Vagina (tissue), 2 donors: ENCODE measurements around the gene MAPK12. TPM values are rescaled to one million over a fixed set of nuclear protein-coding genes. Genes with fewer than 3 reads are reported as not detected.
"Not testable (repeated sequence)": the region's sequence is repeated elsewhere in the genome, so short reads cannot be mapped to it uniquely, and the experiment has no call there.

ENCODE experiments used
- DNase-seq, 2 donors: peaks; one replicate each; pipeline ENCODE4 v3.0.0-alpha.2; 2017; ENCODE audit errors: extremely low spot score in 2 of 2
- H3K27ac ChIP-seq: fragments of 200-600 bp; sonication (generic); one replicate; pipeline ENCODE4 v1.5.1; 2019
- H3K27me3 ChIP-seq: fragments of 200-600 bp; sonication (generic); one replicate; pipeline ENCODE4 v1.5.1; 2019
- H3K36me3 ChIP-seq, 2 donors: fragments of 200-600 bp; sonication (generic); one replicate each; pipeline ENCODE4 v1.5.1; 2017 to 2019
- H3K4me1 ChIP-seq: fragments of 200-600 bp; sonication (generic); one replicate; pipeline ENCODE4 v1.5.1; 2019
- H3K4me3 ChIP-seq, 2 donors: fragments of 200-600 bp; sonication (generic); 1 replicate in 1 of 2; 2 replicates in 1 of 2; pipeline ENCODE4 v1.5.1; 2016 to 2019
- H3K9me3 ChIP-seq: fragments of 200-600 bp; sonication (generic); one replicate; pipeline ENCODE4 v1.5.1; 2019
- CTCF ChIP-seq, 3 experiments: fragments of 450-650 bp in 2 of 3; fragments of 200-600 bp in 1 of 3; sonication (generic) in 1 of 3; IDR thresholded peaks; one replicate each; pipeline ENCODE4 v1.5.1; 2017 to 2019; ENCODE audit warnings: antibody characterized with exemption in 3 of 3, mild to moderate bottlenecking in 2 of 3, moderate library complexity in 2 of 3
- POLR2A ChIP-seq, 2 donors: fragments of 450-650 bp; IDR thresholded peaks; one replicate each; pipeline ENCODE4 v1.6.1; 2017; ENCODE audit warnings: antibody characterized with exemption in 2 of 2, mild to moderate bottlenecking in 2 of 2, moderate library complexity in 2 of 2
- POLR2AphosphoS5 ChIP-seq, 2 donors: sonication (generic); formaldehyde crosslinking; IDR thresholded peaks; one replicate each; pipeline ENCODE4 v1.9.0; 2017; ENCODE audit warnings: antibody characterized with exemption in 2 of 2, mild to moderate bottlenecking in 2 of 2, low read depth in 1 of 2; ENCODE audit not compliant: insufficient read depth in 1 of 2
- intact Hi-C: fragments of 100-400 bp; cut with DNase I; formaldehyde crosslinking; loops from one replicate; pipeline ENCODE4 v1.15.1; 2023
- total RNA-seq: library from RNA; depleted of rRNA; stranded (reverse); fragments of >200 nt; gene quantifications from one replicate; pipeline ENCODE4 v1.2.3, GENCODE V29; 2016

The MAPK12 gene
- total RNA-seq, 1 donor from 2014 or later, result 15.0 TPM

GRCh38 chr22:50275181-50276055 lies 13.9 kb upstream of the MAPK12 start:
- TF ChIP-seq CTCF (IDR thresholded peaks at IDR 0.05) (no peak), POLR2AphosphoS5 (IDR thresholded peaks at IDR 0.05; ENCODE audit: insufficient read depth in 1 of 2, low read depth in 1 of 2) (peak in 1 of 2 donors; percentile 13), POLR2A (IDR thresholded peaks at IDR 0.05) (no peak)
- H3K4me3 ChIP-seq, result no peak overlapping the region
- H3K9me3 ChIP-seq, result no peaks in the 10 kb centered on the region
- H3K4me1 ChIP-seq, result peaks cover 26% of the 10 kb centered on the region
- peaks cover 3 to 50% of the 10 kb centered on the region in 2 donors for H3K36me3 ChIP-seq
- no peak for DNase-seq
- intact Hi-C loops, result no loop called here
- H3K27ac ChIP-seq, result no peak overlapping the region
- H3K27me3 ChIP-seq, result no peaks in the 10 kb centered on the region

GRCh38 chr22:50274771-50275170 lies 13.3 kb upstream of the MAPK12 start:
- no peak overlapping the region for H3K27ac ChIP-seq
- no peak for DNase-seq
- intact Hi-C loops, result loop anchor here (5.0 kb wide), 1 partner anchor 53 kb away; the partner anchor contains the start of gene DENND6B
- H3K36me3 ChIP-seq, result peaks cover 3 to 44% of the 10 kb centered on the region in 2 donors
- H3K27me3 ChIP-seq, result no peaks in the 10 kb centered on the region
- TF ChIP-seq POLR2AphosphoS5 (IDR thresholded peaks at IDR 0.05; ENCODE audit: insufficient read depth in 1 of 2, low read depth in 1 of 2) (no peak), POLR2A (IDR thresholded peaks at IDR 0.05) (no peak), CTCF (IDR thresholded peaks at IDR 0.05) (no peak)
- no peaks in the 10 kb centered on the region for H3K9me3 ChIP-seq
- H3K4me1 ChIP-seq, result peaks cover 30% of the 10 kb centered on the region
- H3K4me3 ChIP-seq, result no peak overlapping the region

DNA sequence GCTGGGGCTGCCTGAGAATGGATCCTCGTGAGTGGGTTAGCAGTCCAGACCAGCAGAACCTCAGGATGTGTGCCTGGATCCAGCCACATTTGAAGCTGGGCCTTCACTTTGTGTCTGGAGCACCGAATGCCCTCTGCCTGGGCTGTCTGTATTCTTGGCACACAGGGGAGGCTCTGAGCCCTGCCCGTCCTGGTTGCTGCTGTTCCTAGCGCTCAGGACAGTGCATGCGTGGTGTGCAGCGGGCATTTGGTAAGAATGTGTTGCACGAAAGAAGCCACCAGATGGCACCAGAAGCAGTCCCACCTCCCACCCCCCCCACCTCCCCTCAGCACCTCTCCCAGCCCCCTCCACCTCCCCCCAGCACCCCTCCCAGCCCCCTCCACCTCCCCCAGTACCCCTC lies 12.8 kb upstream of the MAPK12 start:
- Histone ChIP-seq H3K27me3 (no peaks in the 10 kb centered on the region), H3K36me3 (peaks cover 3 to 39% of the 10 kb centered on the region in 2 donors), H3K4me3 (no peak overlapping the region), H3K27ac (no peak overlapping the region), H3K4me1 (peaks cover 34% of the 10 kb centered on the region), H3K9me3 (no peaks in the 10 kb centered on the region)
- intact Hi-C loops, result loop anchor here (5.0 kb wide), 1 partner anchor 53 kb away; the partner anchor contains the start of gene DENND6B
- TF ChIP-seq POLR2A (IDR thresholded peaks at IDR 0.05), result no peak
- TF ChIP-seq CTCF (IDR thresholded peaks at IDR 0.05), result no peak
- TF ChIP-seq POLR2AphosphoS5 (IDR thresholded peaks at IDR 0.05; ENCODE audit: insufficient read depth in 1 of 2, low read depth in 1 of 2), result no peak
- DNase-seq, result no peak

- H3K4me1 ChIP-seq, result peaks cover 39% of the 10 kb centered on the region
- H3K27me3 ChIP-seq, H3K4me3 ChIP-seq, H3K9me3 ChIP-seq, H3K27ac ChIP-seq, DNase-seq: not testable (repeated sequence)
- peaks cover 3 to 34% of the 10 kb centered on the region in 2 donors for H3K36me3 ChIP-seq
- intact Hi-C loops, result loop anchor here (5.0 kb wide), 1 partner anchor 54 kb away; the partner anchor contains the start of gene DENND6B
Observed at GRCh38 chr22:50273781-50274180, 12.3 kb upstream of the MAPK12 start.

GRCh38 chr22:50273352-50273751 lies 11.9 kb upstream of the MAPK12 start:
- intact Hi-C loops, result loop anchor here (5.0 kb wide), 1 partner anchor 54 kb away; the partner anchor contains the start of gene DENND6B
- Histone ChIP-seq H3K4me1 (peaks cover 44% of the 10 kb centered on the region), H3K36me3 (peaks cover 3 to 30% of the 10 kb centered on the region in 2 donors)
- DNase-seq, H3K4me3 ChIP-seq, H3K27ac ChIP-seq, H3K9me3 ChIP-seq, H3K27me3 ChIP-seq: not testable (repeated sequence)
